Activated T-helper 1 cell treated with anti-CD3 and anti-CD28 coated beads, Interleukin-12 subunit alpha, Interleukin-12 subunit beta, Interleukin-2, Interleukin-4 antibody, amounts not matched to agents 30 ng/mL and 10 ng/mL and 1 ng/mL, durations not matched to agents 14 hours and 24 hours and 36 hours (primary cell): ENCODE data around the gene CFAP46. TPM values are rescaled to one million over a fixed set of nuclear protein-coding genes. Genes with fewer than 3 reads are reported as not detected.

Experiments
- DNase-seq: peaks from one replicate; pipeline ENCODE4 v3.0.0; 2021; ENCODE audit warnings: low spot score
- H3K27ac Mint-ChIP-seq: one replicate; pipeline ENCODE4 v1.8.0; 2021; ENCODE audit warnings: mild to moderate bottlenecking, mixed read lengths
- H3K27me3 Mint-ChIP-seq: one replicate; pipeline ENCODE4 v1.8.0; 2022; ENCODE audit warnings: mild to moderate bottlenecking, moderate library complexity, mixed read lengths; ENCODE audit not compliant: insufficient read depth
- H3K36me3 Mint-ChIP-seq: one replicate; pipeline ENCODE4 v1.8.0; 2021; ENCODE audit warnings: low read depth, mixed read lengths
- H3K4me1 Mint-ChIP-seq: one replicate; pipeline ENCODE4 v1.8.0; 2021; ENCODE audit warnings: low read depth, mixed read lengths
- H3K4me3 Mint-ChIP-seq: one replicate; pipeline ENCODE4 v1.8.0; 2021; ENCODE audit warnings: mild to moderate bottlenecking, moderate library complexity, mixed read lengths
- H3K9me3 Mint-ChIP-seq: one replicate; pipeline ENCODE4 v1.8.0; 2021; ENCODE audit warnings: mixed read lengths
- intact Hi-C: fragments of 100-400 bp; cut with micrococcal nuclease; formaldehyde crosslinking; loops from one replicate; pipeline ENCODE4 v1.15.1; 2024
- total RNA-seq: library from RNA; stranded (reverse); gene quantifications from 2 replicates; pipeline ENCODE4 v1.2.3, GENCODE V29; 2022

The CFAP46 gene
- not detected in 2 replicates for total RNA-seq

- peak within 1 kb of the TSS; percentile 56 for H3K4me3 Mint-ChIP-seq
- no peak for DNase-seq
- intact Hi-C loops, result no loop called here
- no peaks in the 10 kb centered on the region for H3K9me3 Mint-ChIP-seq
- no peaks in the 10 kb centered on the region for H3K36me3 Mint-ChIP-seq
- H3K27me3 Mint-ChIP-seq, result peaks cover 29% of the 10 kb centered on the region
- H3K27ac Mint-ChIP-seq, result no peak within 1 kb of the TSS
- no peaks in the 10 kb centered on the region for H3K4me1 Mint-ChIP-seq
Measured at GRCh38 chr10:132942101-132943057, at the start of gene CFAP46. Gene CFAP46 (minus strand): TSS chr10:132942570. CDS start chr10:132942484, 86 bp downstream.

- Mint-ChIP-seq H3K36me3 (no peaks in the 10 kb centered on the region), H3K4me1 (no peaks in the 10 kb centered on the region), H3K27me3 (no peaks in the 10 kb centered on the region), H3K9me3 (no peaks in the 10 kb centered on the region), H3K27ac (no peak overlapping the region), H3K4me3 (no peak overlapping the region)
- intact Hi-C loops, result no loop called here
- DNase-seq, result no peak
Measured at GRCh38 chr10:132991706-132992432, 49.5 kb upstream of the CFAP46 start.

- Mint-ChIP-seq H3K36me3 (no peaks in the 10 kb centered on the region), H3K27me3 (no peaks in the 10 kb centered on the region), H3K27ac (no peak overlapping the region), H3K9me3 (no peaks in the 10 kb centered on the region), H3K4me1 (no peaks in the 10 kb centered on the region), H3K4me3 (no peak overlapping the region)
- no peak for DNase-seq
- intact Hi-C loops, result no loop called here
Measured at GRCh38 chr10:132990684-132991545, 48.5 kb upstream of the CFAP46 start.

- Mint-ChIP-seq H3K4me1 (no peaks in the 10 kb centered on the region), H3K36me3 (no peaks in the 10 kb centered on the region), H3K4me3 (no peak overlapping the region), H3K27me3 (no peaks in the 10 kb centered on the region), H3K9me3 (no peaks in the 10 kb centered on the region), H3K27ac (no peak overlapping the region)
- DNase-seq, result no peak
- intact Hi-C loops, result no loop called here
Measured at GRCh38 chr10:132989476-132990415, 47.4 kb upstream of the CFAP46 start.

- no peak for DNase-seq
- H3K27me3 Mint-ChIP-seq, result no peaks in the 10 kb centered on the region
- no peaks in the 10 kb centered on the region for H3K9me3 Mint-ChIP-seq
- no peaks in the 10 kb centered on the region for H3K36me3 Mint-ChIP-seq
- H3K4me1 Mint-ChIP-seq, result no peaks in the 10 kb centered on the region
- H3K4me3 Mint-ChIP-seq, result no peak overlapping the region
- intact Hi-C loops, result no loop called here
- H3K27ac Mint-ChIP-seq, result no peak overlapping the region
Measured at GRCh38 chr10:132988988-132989387, 46.6 kb upstream of the CFAP46 start.

- Mint-ChIP-seq H3K4me1 (no peaks in the 10 kb centered on the region), H3K9me3 (no peaks in the 10 kb centered on the region), H3K27ac (no peak overlapping the region), H3K27me3 (no peaks in the 10 kb centered on the region), H3K36me3 (no peaks in the 10 kb centered on the region), H3K4me3 (no peak overlapping the region)
- intact Hi-C loops, result no loop called here
- no peak for DNase-seq
Measured at GRCh38 chr10:132987671-132988571, 45.6 kb upstream of the CFAP46 start.

GRCh38 chr10:132986978-132987377 lies 44.6 kb upstream of the CFAP46 start:
- intact Hi-C loops, result no loop called here
- DNase-seq, result no peak

GRCh38 chr10:132986576-132986975 lies 44.2 kb upstream of the CFAP46 start:
- H3K4me1 Mint-ChIP-seq, result no peaks in the 10 kb centered on the region
- no peak for DNase-seq
- intact Hi-C loops, result no loop called here
- no peaks in the 10 kb centered on the region for H3K9me3 Mint-ChIP-seq
- H3K27me3 Mint-ChIP-seq, result no peaks in the 10 kb centered on the region
- no peaks in the 10 kb centered on the region for H3K36me3 Mint-ChIP-seq
- H3K27ac Mint-ChIP-seq, result no peak overlapping the region
- no peak overlapping the region for H3K4me3 Mint-ChIP-seq

More at GRCh38 chr10:132986978-132987377, 44.6 kb upstream of the CFAP46 start:
- Mint-ChIP-seq H3K9me3 (no peaks in the 10 kb centered on the region), H3K4me1 (no peaks in the 10 kb centered on the region), H3K27me3 (no peaks in the 10 kb centered on the region), H3K4me3 (no peak overlapping the region), H3K36me3 (no peaks in the 10 kb centered on the region), H3K27ac (no peak overlapping the region)

- no peaks in the 10 kb centered on the region for H3K27me3 Mint-ChIP-seq
- no peaks in the 10 kb centered on the region for H3K9me3 Mint-ChIP-seq
- intact Hi-C loops, result no loop called here
- no peaks in the 10 kb centered on the region for H3K4me1 Mint-ChIP-seq
- no peak for DNase-seq
- no peaks in the 10 kb centered on the region for H3K36me3 Mint-ChIP-seq
- H3K4me3 Mint-ChIP-seq, result no peak overlapping the region
- no peak overlapping the region for H3K27ac Mint-ChIP-seq
Measured at GRCh38 chr10:132986076-132986475, 43.7 kb upstream of the CFAP46 start.

GRCh38 chr10:132985546-132985900 lies 43.2 kb upstream of the CFAP46 start:
- Mint-ChIP-seq H3K27me3 (no peaks in the 10 kb centered on the region), H3K9me3 (no peaks in the 10 kb centered on the region), H3K4me1 (no peaks in the 10 kb centered on the region), H3K27ac (no peak overlapping the region), H3K36me3 (no peaks in the 10 kb centered on the region), H3K4me3 (no peak overlapping the region)
- intact Hi-C loops, result no loop called here
- no peak for DNase-seq

GRCh38 chr10:132984801-132985545 lies 42.6 kb upstream of the CFAP46 start:
- no peaks in the 10 kb centered on the region for H3K36me3 Mint-ChIP-seq
- H3K27ac Mint-ChIP-seq, result no peak overlapping the region
- H3K4me1 Mint-ChIP-seq, result no peaks in the 10 kb centered on the region
- no peak overlapping the region for H3K4me3 Mint-ChIP-seq
- no peak for DNase-seq
- H3K27me3 Mint-ChIP-seq, result no peaks in the 10 kb centered on the region
- H3K9me3 Mint-ChIP-seq, result no peaks in the 10 kb centered on the region
- intact Hi-C loops, result no loop called here
